Suppressor macrophage treated with lipopolysaccharide for 1 hour (primary cell): Measurements from ENCODE around the gene IL1B.
"Not testable (repeated sequence)": the region's sequence is repeated elsewhere in the genome, so short reads cannot be mapped to it uniquely, and the experiment has no call there.

ENCODE experiments used
- DNase-seq, 3 donors: peaks; one replicate each; pipeline ENCODE4 v3.0.0-alpha.2; 2020 to 2022

The IL1B gene

GRCh38 chr2:112849956-112850355, 13.4 kb upstream of the IL1B start:
- DNase-seq: no peak

- DNase-seq: no peak
These were observed 12.3 kb upstream of the IL1B start for GRCh38 chr2:112848833-112849232.

- peak in 1 of 3 donors; percentile 37 for DNase-seq
These were observed 9.5 kb upstream of the IL1B start for GRCh38 chr2:112846031-112846430.

GRCh38 chr2:112843836-112844235, 7.3 kb upstream of the IL1B start:
- DNase-seq: no peak

- no peak for DNase-seq
These were observed 6.7 kb upstream of the IL1B start for GRCh38 chr2:112843288-112843687.

GRCh38 chr2:112841295-112842044, 4.9 kb upstream of the IL1B start:
- peak; percentile 86 to 97 (median 95) for DNase-seq

GRCh38 chr2:112840068-112840445, 3.5 kb upstream of the IL1B start:
- no peak for DNase-seq

- DNase-seq: peak; percentile 95 to 99 (median 98)
These were observed 3.0 kb upstream of the IL1B start for GRCh38 chr2:112839407-112840067.

- DNase-seq: peak in 1 of 3 donors; percentile 65
These were observed 417 bp downstream of the IL1B start for GRCh38 chr2:112836163-112836560.

GRCh38 chr2:112835536-112836162, 930 bp downstream of the IL1B start:
- DNase-seq: peak; percentile 70 to 88 (median 83)

- peak; percentile 70 to 90 (median 87) for DNase-seq
These were observed 1.5 kb downstream of the IL1B start for GRCh38 chr2:112835061-112835501.

- DNase-seq: peak; percentile 77 to 86 (median 83)
These were observed 2.1 kb downstream of the IL1B start for GRCh38 chr2:112834396-112835037.

- peak in 2 of 3 donors; percentile 66 to 86 for DNase-seq
These were observed 2.6 kb downstream of the IL1B start for GRCh38 chr2:112833976-112834375.

GRCh38 chr2:112833639-112833931, 3.0 kb downstream of the IL1B start:
- not testable (repeated sequence) for DNase-seq

GRCh38 chr2:112832841-112833638, 3.5 kb downstream of the IL1B start:
- DNase-seq: peak; percentile 87 to 93 (median 92)

- peak; percentile 91 to 93 (median 91) for DNase-seq
These were observed 4.4 kb downstream of the IL1B start for GRCh38 chr2:112831946-112832840.

GRCh38 chr2:112831513-112831845, 5.1 kb downstream of the IL1B start:
- peak in 1 of 3 donors; percentile 94 for DNase-seq

- peak; percentile 89 to 94 (median 94) for DNase-seq
These were observed 5.7 kb downstream of the IL1B start for GRCh38 chr2:112830682-112831512.

GRCh38 chr2:112829961-112830681, 6.5 kb downstream of the IL1B start:
- peak; percentile 92 to 94 (median 93) for DNase-seq
